Trophoblast cell (in vitro differentiated cells and primary cell): Measurements from ENCODE around the gene GADD45G.
A peak's percentile ranks its signal among the peaks of the same experiment; 100 is the strongest.

Source experiments
- DNase-seq, 2 donors: peaks; one replicate each; pipeline ENCODE4 v3.0.0-alpha.2; 2016
- H2AFZ ChIP-seq: 2 replicates; pipeline ENCODE4 v1.6.1; 2013; ENCODE audit warnings: low read length, moderate library complexity, mild to moderate bottlenecking; ENCODE audit not compliant: insufficient read depth, poor library complexity
- H2AK5ac ChIP-seq: 2 replicates; pipeline ENCODE4 v1.6.1; 2013; ENCODE audit warnings: mild to moderate bottlenecking, low read length
- H2BK120ac ChIP-seq: 2 replicates; pipeline ENCODE4 v1.6.1; 2013; ENCODE audit warnings: low read length, mild to moderate bottlenecking, moderate library complexity; ENCODE audit not compliant: insufficient read depth, poor library complexity
- H2BK12ac ChIP-seq: 2 replicates; pipeline ENCODE4 v1.6.1; 2013; ENCODE audit warnings: mild to moderate bottlenecking, low read length, moderate library complexity
- H2BK5ac ChIP-seq: 2 replicates; pipeline ENCODE4 v1.6.1; 2013; ENCODE audit warnings: low read length, low read depth, moderate library complexity, mild to moderate bottlenecking; ENCODE audit not compliant: poor library complexity
- H3K14ac ChIP-seq: 2 replicates; pipeline ENCODE4 v1.6.1; 2013; ENCODE audit warnings: mild to moderate bottlenecking, low read length
- H3K18ac ChIP-seq: 2 replicates; pipeline ENCODE4 v1.6.1; 2013; ENCODE audit warnings: mild to moderate bottlenecking, low read length
- H3K23ac ChIP-seq: 2 replicates; pipeline ENCODE4 v1.6.1; 2013; ENCODE audit warnings: low read length
- H3K27ac ChIP-seq: 2 replicates; pipeline ENCODE4 v1.5.1; 2013; ENCODE audit warnings: low read depth, mild to moderate bottlenecking, inconsistent platforms, low read length, moderate library complexity
- H3K27me3 ChIP-seq: 2 replicates; pipeline ENCODE4 v1.6.1; 2013; ENCODE audit warnings: inconsistent platforms, mild to moderate bottlenecking, low read length, moderate library complexity; ENCODE audit not compliant: insufficient read depth
- H3K36me3 ChIP-seq, 2 experiments: 1 replicate in 1 of 2; 2 replicates in 1 of 2; pipeline ENCODE4 v1.6.1; 2013; ENCODE audit warnings: low read length in 2 of 2, mild to moderate bottlenecking in 2 of 2, moderate library complexity in 1 of 2; ENCODE audit not compliant: insufficient read depth in 2 of 2, control insufficient read depth in 1 of 2
- H3K4ac ChIP-seq: 2 replicates; pipeline ENCODE4 v1.6.1; 2013; ENCODE audit warnings: low read depth, mild to moderate bottlenecking, low read length, moderate library complexity
- H3K4me1 ChIP-seq, 2 experiments: 1 replicate in 1 of 2; 2 replicates in 1 of 2; pipeline ENCODE4 v1.6.1; 2013; ENCODE audit warnings: low read length in 2 of 2, mild to moderate bottlenecking in 2 of 2, moderate library complexity in 1 of 2; ENCODE audit not compliant: insufficient read depth in 2 of 2, control insufficient read depth in 1 of 2
- H3K4me2 ChIP-seq: 2 replicates; pipeline ENCODE4 v1.6.1; 2013; ENCODE audit warnings: inconsistent platforms, mild to moderate bottlenecking, low read length, moderate library complexity
- H3K4me3 ChIP-seq: 2 replicates; pipeline ENCODE4 v1.5.1; 2013; ENCODE audit warnings: mild to moderate bottlenecking, low read depth, low read length, inconsistent platforms
- H3K79me1 ChIP-seq: one replicate; pipeline ENCODE4 v1.6.1; 2013; ENCODE audit warnings: low read length
- H3K79me2 ChIP-seq: 2 replicates; pipeline ENCODE4 v1.6.1; 2013; ENCODE audit warnings: low read length, mild to moderate bottlenecking; ENCODE audit not compliant: control insufficient read depth, insufficient read depth, poor library complexity
- H3K9ac ChIP-seq: 2 replicates; pipeline ENCODE4 v1.6.1; 2013; ENCODE audit warnings: mild to moderate bottlenecking, low read length
- H3K9me3 ChIP-seq: 2 replicates; pipeline ENCODE4 v1.6.1; 2013; ENCODE audit warnings: low read depth, mild to moderate bottlenecking, control low read depth, inconsistent platforms, low read length; ENCODE audit not compliant: insufficient read depth
- H4K12ac ChIP-seq: 2 replicates; pipeline ENCODE4 v1.6.1; 2013; ENCODE audit warnings: low read depth, mild to moderate bottlenecking, low read length, moderate library complexity
- H4K8ac ChIP-seq: 2 replicates; pipeline ENCODE4 v1.6.1; 2013; ENCODE audit warnings: low read depth, mild to moderate bottlenecking, low read length, moderate library complexity
- H4K91ac ChIP-seq: one replicate; pipeline ENCODE4 v1.6.1; 2013; ENCODE audit warnings: low read depth, mild to moderate bottlenecking, low read length, moderate library complexity
- WGBS: extraction: QIAGEN DNeasy Blood & Tissue Kit; methylation state at CpG from one replicate; pipeline ENCODE4 v1.1.7; 2013; ENCODE audit warnings: missing lambda C conversion rate; ENCODE audit not compliant: insufficient read length, insufficient coverage; ENCODE audit errors: extremely low coverage; 5-methylcytosine and 5-hydroxymethylcytosine counted together

The GADD45G gene

GRCh38 chr9:89567649-89568048 lies 37.2 kb upstream of the GADD45G start:
- no peak overlapping the region for H4K8ac ChIP-seq
- WGBS = no CpG with 5 or more reads among the region's 2 CpGs

GRCh38 chr9:89574309-89574708 lies 30.5 kb upstream of the GADD45G start:
- WGBS = no CpG with 5 or more reads among the region's 4 CpGs

More at GRCh38 chr9:89567649-89568048, 37.2 kb upstream of the GADD45G start:
- Histone ChIP-seq H3K23ac (no peak overlapping the region), H3K4me2 (no peak overlapping the region), H3K27me3 (no peaks in the 10 kb centered on the region), H3K4me1 (peaks cover 0 to 3% of the 10 kb centered on the region in 2 experiments), H3K27ac (no peak overlapping the region), H4K12ac (no peak overlapping the region), H3K14ac (no peak overlapping the region), H3K9ac (no peak overlapping the region), H3K9me3 (no peaks in the 10 kb centered on the region), H2BK120ac (no peak overlapping the region), H3K79me2 (no peaks in the 10 kb centered on the region), H4K91ac (no peak overlapping the region), H2BK5ac (no peak overlapping the region), H2AK5ac (no peak overlapping the region), H3K79me1 (no peaks in the 10 kb centered on the region), H3K18ac (no peak overlapping the region), H3K4ac (no peak overlapping the region), H2AFZ (no peak overlapping the region), H3K36me3 (no peaks in the 10 kb centered on the region), H2BK12ac (no peak overlapping the region), H3K4me3 (no peak overlapping the region)
- no peak for DNase-seq

GRCh38 chr9:89576404-89576839 lies 28.4 kb upstream of the GADD45G start:
- no peaks in the 10 kb centered on the region for H3K27me3 ChIP-seq
- no CpG with 5 or more reads among the region's 4 CpGs for WGBS
- H3K79me1 ChIP-seq = no peaks in the 10 kb centered on the region
- no peaks in the 10 kb centered on the region for H3K4me1 ChIP-seq
- H3K4ac ChIP-seq = no peak overlapping the region
- no peak overlapping the region for H3K14ac ChIP-seq
- no peak overlapping the region for H4K91ac ChIP-seq
- no peak overlapping the region for H4K8ac ChIP-seq
- no peak overlapping the region for H2AK5ac ChIP-seq
- H2AFZ ChIP-seq = no peak overlapping the region
- H3K27ac ChIP-seq = no peak overlapping the region
- no peak overlapping the region for H3K18ac ChIP-seq
- no peaks in the 10 kb centered on the region for H3K9me3 ChIP-seq
- no peak overlapping the region for H2BK120ac ChIP-seq
- H2BK12ac ChIP-seq = no peak overlapping the region
- DNase-seq = peak in 1 of 2 donors; percentile 65
- H3K4me2 ChIP-seq = no peak overlapping the region
- no peak overlapping the region for H3K9ac ChIP-seq
- H3K4me3 ChIP-seq = no peak overlapping the region
- no peak overlapping the region for H3K23ac ChIP-seq
- no peak overlapping the region for H4K12ac ChIP-seq
- H3K36me3 ChIP-seq = no peaks in the 10 kb centered on the region
- H2BK5ac ChIP-seq = no peak overlapping the region
- no peaks in the 10 kb centered on the region for H3K79me2 ChIP-seq

More at GRCh38 chr9:89574309-89574708, 30.5 kb upstream of the GADD45G start:
- no peak overlapping the region for H3K4me2 ChIP-seq
- no peaks in the 10 kb centered on the region for H3K36me3 ChIP-seq
- no peak overlapping the region for H3K4me3 ChIP-seq
- H2AK5ac ChIP-seq = no peak overlapping the region
- H4K12ac ChIP-seq = no peak overlapping the region
- DNase-seq = no peak
- no peak overlapping the region for H4K8ac ChIP-seq
- no peak overlapping the region for H3K4ac ChIP-seq
- no peaks in the 10 kb centered on the region for H3K9me3 ChIP-seq
- no peak overlapping the region for H2BK5ac ChIP-seq
- no peak overlapping the region for H3K27ac ChIP-seq
- no peak overlapping the region for H2BK120ac ChIP-seq
- no peaks in the 10 kb centered on the region for H3K27me3 ChIP-seq
- H3K18ac ChIP-seq = no peak overlapping the region
- H3K9ac ChIP-seq = no peak overlapping the region
- no peaks in the 10 kb centered on the region for H3K79me1 ChIP-seq
- no peak overlapping the region for H2BK12ac ChIP-seq
- H3K23ac ChIP-seq = no peak overlapping the region
- no peak overlapping the region for H4K91ac ChIP-seq
- H3K14ac ChIP-seq = no peak overlapping the region
- H3K79me2 ChIP-seq = no peaks in the 10 kb centered on the region
- H2AFZ ChIP-seq = no peak overlapping the region
- no peaks in the 10 kb centered on the region for H3K4me1 ChIP-seq

- Histone ChIP-seq H3K79me2 (no peaks in the 10 kb centered on the region), H3K27ac (no peak overlapping the region), H3K4me2 (no peak overlapping the region), H2AK5ac (no peak overlapping the region), H4K91ac (no peak overlapping the region), H3K27me3 (no peaks in the 10 kb centered on the region), H3K23ac (no peak overlapping the region), H3K9me3 (no peaks in the 10 kb centered on the region), H3K4ac (no peak overlapping the region), H3K14ac (no peak overlapping the region), H4K12ac (no peak overlapping the region), H3K9ac (no peak overlapping the region), H3K4me3 (no peak overlapping the region), H3K4me1 (no peaks in the 10 kb centered on the region), H3K79me1 (no peaks in the 10 kb centered on the region), H4K8ac (no peak overlapping the region), H2BK5ac (no peak overlapping the region), H2BK120ac (no peak overlapping the region), H2BK12ac (no peak overlapping the region), H3K18ac (no peak overlapping the region), H3K36me3 (no peaks in the 10 kb centered on the region), H2AFZ (no peak overlapping the region)
- DNase-seq = no peak
- WGBS = no CpG with 5 or more reads among the region's 3 CpGs
Measured at GRCh38 chr9:89577363-89577762, 27.4 kb upstream of the GADD45G start.
